ENCODE results near the gene IQCN.

Gene IQCN

GRCh38 chr19:18304458-18305310, 30.4 kb upstream of the IQCN start:
- peak; percentile 60 for DNase-seq (ENCODE audit: low spot score)

- DNase-seq (ENCODE audit: low spot score): no peak
Measured at GRCh38 chr19:18304208-18304457, 29.9 kb upstream of the IQCN start.

- no peak for DNase-seq (ENCODE audit: low spot score)
Measured at GRCh38 chr19:18301718-18302111, 27.5 kb upstream of the IQCN start.

GRCh38 chr19:18300930-18301717, 26.9 kb upstream of the IQCN start:
- peak; percentile 51 for DNase-seq (ENCODE audit: low spot score)

GRCh38 chr19:18299654-18300053, 25.4 kb upstream of the IQCN start:
- no peak for DNase-seq (ENCODE audit: low spot score)

- DNase-seq (ENCODE audit: low spot score): no peak
Measured at GRCh38 chr19:18298601-18299000, 24.3 kb upstream of the IQCN start.

GRCh38 chr19:18297308-18297707, 23.1 kb upstream of the IQCN start:
- DNase-seq (ENCODE audit: low spot score): no peak

- DNase-seq (ENCODE audit: low spot score): no peak
Measured at GRCh38 chr19:18295034-18295451, 20.8 kb upstream of the IQCN start.

GRCh38 chr19:18294467-18294864, 20.2 kb upstream of the IQCN start:
- no peak for DNase-seq (ENCODE audit: low spot score)

GRCh38 chr19:18293642-18294466, 19.6 kb upstream of the IQCN start:
- no peak for DNase-seq (ENCODE audit: low spot score)

- peak; percentile 53 for DNase-seq (ENCODE audit: low spot score)
Measured at GRCh38 chr19:18292810-18293641, 18.8 kb upstream of the IQCN start.

- no peak for DNase-seq (ENCODE audit: low spot score)
Measured at GRCh38 chr19:18292462-18292809, 18.2 kb upstream of the IQCN start.

- peak; percentile 47 for DNase-seq (ENCODE audit: low spot score)
Measured at GRCh38 chr19:18291590-18292461, 17.6 kb upstream of the IQCN start.

GRCh38 chr19:18291019-18291524, 16.8 kb upstream of the IQCN start:
- DNase-seq (ENCODE audit: low spot score): no peak

- DNase-seq (ENCODE audit: low spot score): no peak
Measured at GRCh38 chr19:18290302-18291018, 16.2 kb upstream of the IQCN start.

- no peak for DNase-seq (ENCODE audit: low spot score)
Measured at GRCh38 chr19:18289471-18290301, 15.4 kb upstream of the IQCN start.

- no peak for DNase-seq (ENCODE audit: low spot score)
Measured at GRCh38 chr19:18287836-18288772, 13.9 kb upstream of the IQCN start.

All from COLO829 (cell line).